GM20431 (cell line): Measurements from ENCODE around the gene RTN3.
"Not testable (repeated sequence)": the region's sequence is repeated elsewhere in the genome, so short reads cannot be mapped to it uniquely, and the experiment has no call there.

Source experiments
- in situ Hi-C: fragments of 300-500 bp; cut with MseI, MboI; formaldehyde crosslinking; loops from one replicate; pipeline ENCODE4 v1.15.0; 2020; ENCODE audit warnings: low sequenced_read_pairs; ENCODE audit not compliant: unreplicated experiment

The RTN3 gene

DNA sequence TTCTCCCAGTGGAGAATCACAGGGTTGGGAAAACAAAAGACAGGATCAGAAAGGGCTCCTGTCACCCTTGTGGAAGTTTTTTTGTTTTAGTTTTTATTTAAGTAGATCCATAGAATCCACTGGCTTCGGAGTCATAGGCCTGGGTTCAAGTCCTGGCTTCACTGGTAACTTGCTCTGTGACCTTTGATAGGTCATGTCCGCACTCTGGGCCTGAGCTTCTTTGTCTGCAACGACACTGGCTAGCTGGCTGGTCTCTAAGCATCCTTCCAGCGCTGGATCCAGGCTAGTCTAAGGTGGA lies 85.9 kb downstream of the RTN3 start:
- in situ Hi-C loops, result no loop called here

DNA sequence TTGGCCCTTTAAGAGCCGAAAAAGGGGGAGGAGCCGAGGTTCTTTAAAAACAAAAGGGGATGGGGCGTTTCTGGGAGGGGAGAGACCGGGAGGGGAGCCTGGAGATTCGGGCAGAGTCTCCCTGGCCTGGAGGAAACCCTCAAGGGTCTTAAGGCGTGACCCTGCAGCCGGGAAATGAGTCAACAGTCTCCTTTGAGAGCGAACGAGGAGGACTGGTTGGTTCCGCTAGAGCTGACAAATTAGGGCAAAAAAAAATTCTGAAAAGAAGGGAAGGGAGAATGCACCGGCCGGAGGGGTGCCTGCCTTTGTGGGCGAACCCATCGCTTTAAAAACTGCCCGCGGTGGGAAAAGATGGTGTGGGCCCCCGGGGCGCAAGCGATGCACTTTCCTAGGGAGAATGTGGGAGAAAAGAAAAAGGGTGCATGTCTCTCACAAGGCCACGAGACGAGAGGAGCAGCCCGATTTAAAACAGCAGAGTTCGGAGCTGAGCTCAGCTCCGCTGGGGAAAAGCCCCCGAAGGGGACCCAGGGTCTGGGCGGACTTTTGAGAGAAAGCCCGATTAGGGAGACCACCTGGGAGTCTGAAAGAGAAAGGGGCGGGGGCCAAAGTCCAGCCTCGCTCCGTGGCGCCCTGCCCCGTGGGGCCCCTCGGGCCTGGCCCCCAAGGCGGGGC lies 86.4 kb downstream of the RTN3 start:
- in situ Hi-C loops, result no loop called here

DNA sequence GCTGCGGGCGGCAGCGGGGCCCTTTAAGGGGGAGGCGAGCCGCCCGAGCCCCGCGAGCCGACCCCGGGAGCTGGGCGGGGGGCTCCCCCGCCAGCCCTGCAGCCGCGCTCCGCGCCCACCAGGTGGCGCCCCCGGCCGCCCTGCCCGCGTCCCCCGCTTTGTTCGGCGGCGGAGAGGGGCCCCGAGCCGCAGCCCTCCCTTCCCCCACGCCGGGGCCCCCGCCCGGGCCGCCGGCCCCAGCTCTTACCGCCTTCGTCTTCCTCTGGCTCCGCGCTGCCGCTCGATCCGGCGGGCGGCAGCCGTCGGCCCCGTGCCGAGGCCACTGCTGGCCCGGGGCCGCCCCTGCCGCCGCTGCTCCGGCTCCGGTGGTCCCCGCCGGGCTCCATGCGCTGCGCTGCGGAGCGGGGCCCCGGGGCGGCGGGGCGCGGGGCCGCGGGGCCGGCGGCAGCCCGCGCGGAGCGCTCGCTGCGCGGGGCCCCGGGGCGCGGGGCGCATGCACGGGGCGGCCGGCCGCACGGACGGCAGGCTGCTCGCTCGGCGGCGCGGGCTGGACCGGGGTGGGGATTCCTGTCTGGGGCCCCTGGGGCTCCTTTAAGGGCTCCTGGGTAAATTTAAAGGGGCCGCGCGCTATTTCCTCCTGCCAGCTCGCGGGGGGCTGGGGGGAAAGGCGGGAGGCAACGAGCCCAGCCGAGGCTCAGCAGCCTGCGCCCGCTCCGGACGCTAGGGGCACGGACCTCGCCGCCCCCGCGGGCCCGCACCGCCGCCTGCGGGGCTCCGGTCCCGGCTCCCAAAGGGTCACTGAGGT lies 87.1 kb downstream of the RTN3 start, which contains the start of gene ZFTA:
ZFTA (minus strand) TSS at position 539 of the 805 bp plus-strand sequence; CDS start at position 386, 153 bp downstream.
- in situ Hi-C loops, result no loop called here

DNA sequence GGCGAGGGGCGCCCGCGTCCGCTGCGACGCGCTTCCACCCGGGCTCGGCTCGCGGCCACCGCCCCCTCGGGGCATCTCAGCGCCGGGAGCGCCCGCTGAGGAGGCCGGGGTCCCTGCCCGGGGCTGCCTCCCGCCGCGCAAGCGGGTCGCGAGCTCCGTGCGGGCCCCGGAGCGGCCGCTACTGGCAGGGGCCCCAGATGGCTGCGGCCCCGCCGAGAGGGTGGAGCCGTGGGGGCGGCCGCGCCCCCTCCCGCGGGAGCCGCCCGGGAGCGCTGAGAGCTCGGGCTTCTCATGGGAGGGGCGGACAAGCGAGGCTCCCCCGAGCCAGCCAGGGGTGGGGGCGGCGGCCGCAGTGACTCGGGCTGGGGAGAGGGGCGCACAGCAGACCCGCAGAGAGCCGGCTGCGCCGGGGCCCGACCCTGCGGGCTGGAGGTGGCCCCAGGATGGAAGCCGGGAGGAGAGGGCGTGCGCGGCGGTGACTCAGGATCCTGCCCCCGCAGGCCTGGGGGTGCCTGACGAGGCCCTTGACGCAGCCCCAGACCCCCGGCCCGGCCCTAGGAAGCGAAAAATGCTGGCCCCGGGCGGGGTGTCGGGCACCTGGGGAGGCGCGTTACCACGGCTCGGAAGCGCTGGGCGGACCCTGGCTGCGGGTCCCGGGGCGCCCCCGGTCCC lies 87.9 kb downstream of the RTN3 start:
- in situ Hi-C loops, result no loop called here

DNA sequence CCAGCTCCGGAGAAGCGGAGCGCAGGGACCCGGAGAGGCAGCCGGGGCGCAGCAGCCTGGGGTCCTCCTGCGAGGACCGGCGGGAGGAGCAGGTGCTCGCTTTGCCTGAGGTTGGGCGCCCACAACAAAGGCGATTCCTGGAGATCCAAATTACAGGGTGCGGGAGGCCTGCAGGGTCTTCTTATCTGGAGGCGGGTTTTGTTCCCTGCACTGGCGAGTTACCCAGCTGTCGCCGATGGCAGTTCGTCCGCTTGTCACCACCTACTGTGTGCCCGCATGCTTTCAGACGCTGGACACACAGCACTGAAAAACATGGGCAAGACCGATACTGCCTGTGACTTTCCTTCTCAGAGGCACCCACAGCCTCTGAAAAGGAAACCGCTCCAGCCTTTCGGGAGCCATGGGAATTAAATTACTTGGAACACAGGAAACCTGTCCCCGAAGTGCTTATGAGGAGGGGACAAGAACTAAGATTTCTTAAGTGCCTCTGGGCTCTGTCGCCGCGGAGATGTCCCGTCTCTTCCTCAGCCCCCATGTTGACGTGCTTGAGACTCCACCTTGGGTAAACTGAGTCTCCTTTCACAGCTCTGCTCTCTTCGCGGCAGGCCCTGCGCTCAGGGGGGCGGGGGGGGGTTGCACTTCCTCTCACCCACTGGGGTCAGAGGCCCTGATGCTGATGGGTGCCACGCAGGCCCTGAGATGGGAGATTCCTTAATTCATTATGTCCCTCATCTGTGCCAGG lies 88.6 kb downstream of the RTN3 start:
- in situ Hi-C loops, result no loop called here

DNA sequence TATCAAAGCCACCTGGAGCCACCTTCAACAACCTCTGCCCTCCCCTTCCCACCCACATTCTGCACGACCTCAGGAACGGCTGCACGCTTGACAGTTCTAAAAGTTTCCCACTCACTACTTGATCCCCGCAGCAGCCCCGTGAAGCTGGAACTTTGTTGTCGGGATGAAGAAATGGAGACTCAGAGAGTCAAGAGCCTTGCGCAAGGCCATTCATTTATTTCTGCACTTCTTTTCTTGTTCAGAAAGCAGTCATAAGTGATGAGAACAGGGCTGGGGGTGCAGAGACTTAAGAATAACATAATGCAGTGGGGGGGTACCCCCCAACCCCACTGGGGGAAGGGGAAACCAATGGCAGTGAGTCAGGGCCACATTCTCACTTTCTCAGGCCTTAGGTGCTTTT lies 89.5 kb downstream of the RTN3 start:
- in situ Hi-C loops, result no loop called here

DNA sequence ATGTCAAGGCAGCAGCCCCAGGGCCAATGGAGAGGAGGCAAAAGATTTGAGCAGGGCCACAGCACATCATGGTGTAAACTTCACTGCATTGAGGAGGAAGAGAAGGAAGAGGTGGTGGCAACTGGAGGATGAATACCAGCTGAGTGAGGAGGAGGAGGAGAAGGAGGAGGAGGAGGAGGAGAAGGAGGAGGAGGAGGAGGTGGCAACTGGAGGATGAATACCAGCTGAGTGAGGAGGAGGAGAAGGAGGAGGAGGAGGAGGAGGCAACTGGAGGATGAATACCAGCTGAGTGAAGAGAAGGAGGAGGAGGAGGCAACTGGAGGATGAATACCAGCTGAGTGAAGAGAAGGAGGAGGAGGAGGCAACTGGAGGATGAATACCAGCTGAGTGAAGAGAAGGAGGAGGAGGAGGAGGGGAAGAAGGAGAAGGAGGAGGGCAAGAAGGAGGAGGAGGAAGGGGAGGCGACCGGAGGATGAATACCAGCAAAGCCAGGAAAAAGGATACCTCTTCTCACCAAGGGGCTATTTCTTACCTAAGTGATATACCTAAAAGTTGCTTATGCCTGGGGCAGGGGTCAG lies 90.5 kb downstream of the RTN3 start:
- in situ Hi-C loops, result not testable (repeated sequence)

DNA sequence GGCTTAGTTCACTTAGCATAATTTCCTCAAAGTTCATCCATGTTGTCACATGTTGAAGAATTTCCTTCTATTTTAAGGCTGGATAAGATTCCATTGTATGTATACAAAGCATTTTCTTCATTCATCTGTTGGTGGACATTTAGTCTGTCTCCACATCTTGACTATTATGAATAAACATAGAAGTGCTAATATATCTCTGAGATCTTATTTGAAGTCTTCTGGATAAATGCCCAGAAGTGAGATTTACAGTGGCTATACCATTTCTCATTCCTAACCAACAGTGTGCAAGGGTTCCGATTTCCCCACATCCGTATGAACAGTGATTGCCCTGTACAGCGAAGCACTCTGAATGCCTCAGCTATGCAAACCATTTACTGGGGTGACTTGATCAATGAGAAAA lies 93.9 kb downstream of the RTN3 start:
- in situ Hi-C loops, result no loop called here

DNA sequence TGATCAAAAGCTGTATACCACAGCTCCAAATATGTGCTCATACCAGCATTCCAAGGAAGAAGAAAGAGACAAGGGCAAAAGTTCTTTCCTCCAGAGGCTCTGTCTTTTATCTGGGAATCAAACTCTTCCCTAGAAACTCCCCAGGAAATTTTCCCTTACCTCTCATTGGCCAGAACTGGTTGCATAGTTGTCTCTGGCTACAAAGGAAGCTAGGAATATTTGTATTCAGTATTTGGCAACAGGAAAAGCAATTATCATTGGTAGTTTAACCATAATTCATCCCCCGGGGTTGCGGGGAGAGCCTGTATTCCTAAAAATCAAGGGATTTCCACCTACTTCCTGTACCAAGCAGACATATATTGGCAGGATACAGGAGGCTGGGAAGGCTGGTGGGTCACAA lies 97.7 kb downstream of the RTN3 start:
- in situ Hi-C loops, result no loop called here

DNA sequence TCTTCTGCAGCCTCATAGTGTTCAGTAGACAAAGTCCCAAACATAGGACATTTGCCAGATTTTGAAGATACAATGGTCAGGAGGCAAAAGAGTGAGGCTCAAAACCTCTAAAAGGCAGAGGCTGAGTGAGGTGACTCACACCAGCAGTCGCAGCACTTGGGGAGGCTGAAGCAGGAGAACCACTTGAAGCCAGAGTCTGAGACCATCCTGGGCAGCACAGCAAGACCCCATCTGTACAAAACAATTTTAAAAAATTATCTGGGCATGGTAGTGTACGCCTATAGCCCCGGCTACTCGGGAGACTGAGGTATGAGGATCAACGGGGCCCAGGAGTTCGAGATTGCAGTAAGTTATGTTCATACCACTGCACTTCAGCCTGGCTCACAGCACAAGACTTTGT lies 101.4 kb downstream of the RTN3 start:
- in situ Hi-C loops, result no loop called here

DNA sequence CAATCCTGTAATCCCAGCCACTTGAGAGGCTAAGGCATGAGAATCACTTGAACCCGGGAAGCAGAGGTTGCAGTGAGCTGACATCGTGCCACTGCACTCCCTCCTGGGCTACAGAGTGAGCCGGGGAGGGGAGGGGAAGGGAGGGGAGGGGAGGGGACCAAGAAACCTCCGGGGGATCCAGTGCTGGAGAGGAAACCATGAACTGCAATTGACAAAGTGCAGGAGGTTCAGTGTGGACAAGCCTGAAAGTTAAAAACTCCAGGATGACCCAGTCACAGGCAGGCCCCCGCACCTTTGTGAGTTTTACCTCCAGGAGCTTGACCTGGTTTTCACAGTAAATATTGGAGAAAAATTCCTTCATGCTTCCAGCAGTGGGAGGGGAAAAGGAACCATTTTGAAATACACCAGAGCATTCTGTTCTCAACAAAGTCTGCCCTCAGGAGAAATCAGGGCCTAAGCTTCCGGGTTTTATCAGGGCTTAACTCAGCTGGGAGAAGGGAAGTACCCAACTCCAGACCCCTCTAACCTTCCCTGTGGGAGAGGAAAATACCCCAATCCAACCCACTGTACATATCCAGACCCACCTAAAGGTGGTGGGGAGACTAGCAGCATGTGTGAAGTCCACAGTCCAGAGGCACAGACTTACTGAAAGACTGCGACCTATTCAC lies 102.8 kb downstream of the RTN3 start:
- in situ Hi-C loops, result no loop called here

DNA sequence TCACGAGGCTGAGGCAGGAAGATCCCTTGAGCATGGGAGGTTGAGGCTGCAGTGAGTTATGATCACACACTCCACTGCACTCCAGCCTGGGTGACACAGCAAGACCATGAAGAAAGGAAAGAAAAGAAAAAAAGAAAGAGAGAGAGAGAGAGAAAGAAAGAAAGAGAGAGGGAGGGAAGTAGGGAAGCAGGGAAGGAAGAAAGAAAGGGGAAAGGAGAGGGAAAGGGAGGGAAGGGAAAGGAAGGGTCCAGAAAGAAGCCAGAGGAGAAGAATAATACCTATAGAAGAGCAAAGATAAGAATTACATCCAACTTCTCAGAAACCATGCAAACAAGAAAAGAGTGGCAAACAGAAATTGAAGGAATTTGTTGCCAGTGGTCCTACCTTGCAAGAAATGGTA lies 104.5 kb downstream of the RTN3 start:
- in situ Hi-C loops, result no loop called here

DNA sequence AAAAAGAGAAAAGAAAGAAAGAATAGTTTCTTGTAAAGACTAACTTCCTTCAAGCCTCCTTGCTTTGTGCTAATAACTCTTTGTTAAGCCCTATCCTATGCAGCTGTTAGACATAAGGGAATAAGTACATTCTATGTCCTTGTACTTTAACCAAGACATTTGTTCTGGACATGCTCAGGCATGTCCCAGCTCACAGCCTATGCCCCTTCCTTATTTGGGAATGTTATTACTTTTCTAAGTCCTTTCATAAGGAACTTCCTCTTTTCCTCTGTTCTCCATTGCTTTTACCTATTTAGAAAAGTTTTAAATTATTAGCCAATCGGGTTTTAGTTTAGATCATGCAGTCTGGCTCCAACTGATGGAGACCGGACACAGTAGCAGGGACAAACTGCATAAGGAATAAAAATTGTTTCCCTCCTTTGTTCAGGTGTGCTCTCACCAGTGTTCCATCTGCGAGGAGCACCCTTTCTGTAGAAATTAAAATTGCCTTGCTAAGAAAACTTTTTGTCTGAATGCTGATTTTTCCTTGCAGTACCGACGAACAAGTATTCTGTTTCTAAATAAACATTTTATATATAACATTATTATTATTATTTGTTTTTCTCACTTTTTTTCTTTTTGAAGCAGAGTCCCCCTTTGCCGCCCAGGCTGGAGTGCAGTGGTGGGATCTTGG lies 110.3 kb downstream of the RTN3 start:
- in situ Hi-C loops, result no loop called here

DNA sequence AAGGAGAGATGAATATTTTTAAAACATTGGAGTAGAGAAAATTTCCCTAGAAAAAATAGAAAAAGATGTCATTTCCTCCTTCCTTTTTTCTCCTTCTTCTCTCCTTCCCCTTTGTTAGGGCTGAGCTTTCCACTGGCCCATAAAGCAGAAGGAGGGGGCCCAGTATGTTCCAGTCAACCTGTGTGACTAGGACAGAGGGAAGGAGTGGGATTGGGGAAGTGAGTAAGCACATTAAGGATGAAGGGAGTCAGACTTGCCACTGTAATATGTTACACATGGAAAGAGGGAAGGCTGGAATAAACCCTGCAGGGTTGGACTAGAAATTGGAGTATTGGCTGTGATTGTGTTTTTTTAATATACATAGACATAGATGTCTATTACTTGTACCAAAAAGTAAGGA lies 111.9 kb downstream of the RTN3 start:
- in situ Hi-C loops, result no loop called here

DNA sequence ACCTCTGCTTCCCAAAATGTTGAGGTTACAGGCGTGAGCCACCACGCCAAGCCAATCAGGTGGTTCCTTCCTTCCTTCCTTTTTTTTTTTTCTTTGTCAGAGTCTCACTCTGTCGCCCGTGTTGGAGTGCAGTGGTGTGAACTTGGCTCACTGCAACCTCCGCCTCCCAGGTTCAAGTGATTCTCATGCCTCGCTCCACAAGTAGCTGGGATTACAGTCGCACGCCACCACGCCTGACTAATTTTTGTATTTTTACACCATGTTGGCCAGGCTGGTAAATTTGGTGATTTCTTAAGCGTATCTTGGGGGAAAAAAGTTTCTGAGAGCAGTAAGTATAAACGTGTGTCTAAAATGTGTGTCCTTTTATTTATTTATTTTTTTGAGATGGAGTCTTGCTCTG lies 113.8 kb downstream of the RTN3 start:
- in situ Hi-C loops, result no loop called here

DNA sequence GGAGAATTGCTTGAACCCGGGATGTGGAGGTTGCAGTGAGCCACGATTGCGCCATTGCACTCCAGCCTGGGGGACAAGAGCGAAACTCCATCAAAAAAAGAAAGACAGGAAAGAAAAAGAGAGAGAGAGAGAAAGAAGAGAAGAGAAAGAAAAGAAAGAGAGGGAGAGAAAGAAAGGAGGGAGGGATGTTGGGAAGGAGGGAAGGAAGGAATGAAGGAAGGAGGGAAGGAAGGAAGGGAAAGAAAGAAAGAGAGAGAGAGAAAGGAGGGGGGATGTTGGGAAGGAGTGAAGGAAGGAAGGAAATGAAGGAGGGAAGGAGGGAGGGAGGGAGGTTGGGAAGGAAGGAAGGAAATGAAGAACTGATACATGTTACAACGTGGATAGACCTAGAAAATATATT lies 119.6 kb downstream of the RTN3 start:
- in situ Hi-C loops, result no loop called here

DNA sequence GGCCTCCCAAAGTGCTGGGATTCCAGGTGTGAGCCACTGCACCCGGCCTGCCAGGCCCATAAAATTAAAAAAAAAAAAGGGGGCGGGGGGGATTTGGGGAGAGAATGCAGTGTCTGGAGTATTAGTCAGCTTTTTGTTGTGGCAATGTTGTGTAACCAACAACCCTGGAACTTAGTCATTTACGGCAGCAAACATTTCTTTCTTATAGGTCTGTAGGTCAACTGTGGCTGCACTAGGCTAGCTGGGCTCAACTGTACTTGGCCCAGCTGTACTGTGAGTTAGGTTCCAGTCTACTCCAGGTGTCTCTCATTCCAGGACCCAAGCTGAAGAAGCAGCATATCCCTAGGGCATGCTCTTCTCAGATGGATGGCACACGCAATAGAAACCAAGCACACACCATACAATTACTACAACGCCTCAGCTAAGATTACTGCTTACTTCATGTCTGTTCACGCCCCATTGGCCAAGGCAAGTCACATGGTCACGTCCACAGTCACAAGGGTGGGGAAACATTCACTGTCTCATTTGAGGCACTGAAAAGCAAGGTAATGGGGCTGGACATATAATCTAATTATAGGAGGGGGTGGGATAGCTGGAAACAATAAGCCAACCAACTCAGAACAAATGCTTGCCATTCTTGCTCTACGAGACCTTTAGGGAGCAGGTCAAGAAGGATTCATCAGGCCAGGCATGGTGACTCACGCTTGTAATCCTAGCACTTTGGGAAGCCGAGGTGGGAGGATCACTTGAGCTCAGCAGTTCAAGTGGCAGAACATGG lies 121.5 kb downstream of the RTN3 start:
- in situ Hi-C loops, result no loop called here

DNA sequence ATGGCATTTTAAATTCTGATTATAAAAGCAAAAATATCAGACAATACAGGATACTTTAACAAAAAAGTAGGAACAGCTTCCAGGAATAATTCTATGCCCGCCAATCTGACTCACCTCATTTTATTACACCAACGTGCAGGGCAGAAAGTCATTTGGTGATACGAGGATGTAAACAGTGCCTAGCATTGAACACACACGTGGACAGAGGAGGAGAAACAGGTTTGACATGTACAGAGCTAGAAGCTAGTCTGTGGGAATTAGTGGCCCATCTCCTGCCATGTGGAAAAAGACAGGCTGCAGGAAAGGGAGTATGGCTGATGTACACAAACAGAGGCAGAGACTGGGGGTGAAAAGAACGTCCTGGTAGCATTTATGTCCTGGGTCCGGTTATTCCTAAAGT lies 123.0 kb downstream of the RTN3 start:
- in situ Hi-C loops, result no loop called here
